ENCODE measurements around the gene KRTAP12-3. TPM values are rescaled to one million over a fixed set of nuclear protein-coding genes. Genes with fewer than 3 reads are reported as not detected.

The KRTAP12-3 gene
- total and polyA plus RNA-seq, 2 donors (not counting 1 experiment from before 2014, with no cell fraction given): not detected

GRCh38 chr21:44702973-44703730 lies 45.4 kb downstream of the KRTAP12-3 start:
- Histone ChIP-seq H3K4me2 (replicated peaks; ENCODE audit: low read depth, low read length, poor library complexity, severe bottlenecking) (no peak overlapping the region), H3K4me3 (ENCODE audit: control extremely low read depth in 1 of 5, extremely low read depth in 1 of 5, insufficient read depth in 1 of 5, low read depth in 2 of 5, low read length in 4 of 5) (no peak overlapping the region), H3K9ac (ENCODE audit: low read length) (no peak overlapping the region), H3K9me3 (ENCODE audit: control extremely low read depth in 1 of 3, control insufficient read depth in 2 of 3, insufficient read depth in 1 of 3, low read length in 2 of 3) (peaks cover 0 to 34% (median 7%) of the 10 kb centered on the region in 3 donors), H3K4me1 (ENCODE audit: control insufficient read depth in 2 of 2, insufficient read depth in 2 of 2, low read length in 2 of 2) (no peaks in the 10 kb centered on the region), H3K27ac (ENCODE audit: low read length in 2 of 2) (no peak overlapping the region), H3K27me3 (replicated peaks in 1 of 4; ENCODE audit: control extremely low read depth in 1 of 4, control insufficient read depth in 3 of 4, insufficient read depth in 4 of 4, low read length in 3 of 4) (peaks cover 0 to 74% (median 26%) of the 10 kb centered on the region in 4 experiments), H2AFZ (ENCODE audit: insufficient read depth, low read depth, low read length, poor library complexity, severe bottlenecking) (no peak overlapping the region), H4K20me1 (ENCODE audit: control insufficient read depth, insufficient read depth, low read length, poor library complexity, severe bottlenecking) (no peaks in the 10 kb centered on the region), H3K79me2 (ENCODE audit: control insufficient read depth, insufficient read depth, low read length) (no peaks in the 10 kb centered on the region), H3K36me3 (replicated peaks in 1 of 2; ENCODE audit: control extremely low read depth in 1 of 2, control insufficient read depth in 1 of 2, extremely low read depth in 1 of 2, insufficient read depth in 2 of 2, low read length in 1 of 2) (no peaks in the 10 kb centered on the region)
- Mint-ChIP-seq H3K4me3 (no peak overlapping the region), H3K9me3 (ENCODE audit: insufficient read depth) (peaks cover 4% of the 10 kb centered on the region), H3K4me1 (no peaks in the 10 kb centered on the region), H3K27me3 (peaks cover 60% of the 10 kb centered on the region), H3K27ac (no peak overlapping the region)
- ChIA-PET POLR2A (no interaction called here), CTCF (no interaction called here)
- no peak for TF ChIP-seq EZH2 (IDR thresholded peaks at IDR 0.05; ENCODE audit: borderline replicate concordance, insufficient read depth, low read depth, low read length, poor library complexity, severe bottlenecking)
- TF ChIP-seq, protein P1, sequence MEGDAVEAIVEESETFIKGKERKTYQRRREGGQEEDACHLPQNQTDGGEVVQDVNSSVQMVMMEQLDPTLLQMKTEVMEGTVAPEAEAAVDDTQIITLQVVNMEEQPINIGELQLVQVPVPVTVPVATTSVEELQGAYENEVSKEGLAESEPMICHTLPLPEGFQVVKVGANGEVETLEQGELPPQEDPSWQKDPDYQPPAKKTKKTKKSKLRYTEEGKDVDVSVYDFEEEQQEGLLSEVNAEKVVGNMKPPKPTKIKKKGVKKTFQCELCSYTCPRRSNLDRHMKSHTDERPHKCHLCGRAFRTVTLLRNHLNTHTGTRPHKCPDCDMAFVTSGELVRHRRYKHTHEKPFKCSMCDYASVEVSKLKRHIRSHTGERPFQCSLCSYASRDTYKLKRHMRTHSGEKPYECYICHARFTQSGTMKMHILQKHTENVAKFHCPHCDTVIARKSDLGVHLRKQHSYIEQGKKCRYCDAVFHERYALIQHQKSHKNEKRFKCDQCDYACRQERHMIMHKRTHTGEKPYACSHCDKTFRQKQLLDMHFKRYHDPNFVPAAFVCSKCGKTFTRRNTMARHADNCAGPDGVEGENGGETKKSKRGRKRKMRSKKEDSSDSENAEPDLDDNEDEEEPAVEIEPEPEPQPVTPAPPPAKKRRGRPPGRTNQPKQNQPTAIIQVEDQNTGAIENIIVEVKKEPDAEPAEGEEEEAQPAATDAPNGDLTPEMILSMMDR (IDR thresholded peaks at IDR 0.05): no peak
- ATAC-seq (ENCODE audit: low read depth) (no peak), DNase-seq (no peak)
- intact Hi-C loops (cut with micrococcal nuclease): no loop called here
- 58% methylated on average over 16 of the region's 16 CpGs for WGBS (ENCODE audit: insufficient coverage)
